Measurements from ENCODE around the gene CNOT6L. TPM values are rescaled to one million over a fixed set of nuclear protein-coding genes. Genes with fewer than 3 reads are reported as not detected.
A peak's percentile ranks its signal among the peaks of the same experiment; 100 is the strongest.

CNOT6L gene
- total and polyA plus RNA-seq, 2 of the 13 experiments (the other 11 are each of a cell fraction or from before 2014, with no cell fraction given) = 7.9 to 13.5 TPM

- DNase-seq (ENCODE audit: low spot score) (peak; percentile 74), FAIRE-seq (peak; percentile 40), ATAC-seq (peak; percentile 92)
- peak overlapping the region in 1 of 3 experiments; percentile 33; a peak in 1 of 6 replicates for H3K4me3 ChIP-seq (replicated peaks in 1 of 3; ENCODE audit: insufficient read depth in 1 of 3, low read depth in 2 of 3, low read length in 3 of 3)
- 0% methylated on average over 3 of the region's 3 CpGs for WGBS (ENCODE audit: low lambda C conversion rate)
- H3K9me3 ChIP-seq (ENCODE audit: low read length) = no peaks in the 10 kb centered on the region
- POLR2A ChIA-PET = interaction anchor here (1.6 kb wide), 1 partner anchor 162 kb away, joined by 4 read pairs; the partner anchor contains the start of gene MRPL1
- intact Hi-C loops (cut with micrococcal nuclease; ENCODE audit: unreplicated experiment) = loop anchor here (1.0 to 10.0 kb wide), 4 partner anchors 62 to 315 kb away; no protein-coding TSS in a partner anchor
- peak overlapping the region; percentile 79 for H3K4me2 ChIP-seq (ENCODE audit: low read depth, low read length)
- H3K27me3 ChIP-seq (ENCODE audit: control insufficient read depth in 1 of 2, insufficient read depth in 2 of 2, low read length in 2 of 2) = no peaks in the 10 kb centered on the region
- H3K36me3 ChIP-seq (replicated peaks in 1 of 2; ENCODE audit: control insufficient read depth in 1 of 2, insufficient read depth in 2 of 2, low read length in 2 of 2) = no peaks in the 10 kb centered on the region
- no peak overlapping the region for H3K27ac ChIP-seq (ENCODE audit: extremely low read length, insufficient read depth, low read length)
- peak overlapping the region; percentile 71 for H2AFZ ChIP-seq (ENCODE audit: low read length)
- CTCF ChIA-PET (ENCODE audit: low intra/inter-chr PET ratio, low total read pairs) = no interaction called here
- no peaks in the 10 kb centered on the region for H4K20me1 ChIP-seq (ENCODE audit: insufficient read depth, low read length)
- in situ Hi-C loops (cut with HindIII; ENCODE audit: extremely low pct_ligation_motif_present, low pct_unique_long_range_greater_than_20kb) = loop anchor here (5.0 kb wide), 1 partner anchor 82 kb away; no protein-coding TSS in a partner anchor
- BruUV-seq (replicated peaks) = no TSS peak
- H3K9ac ChIP-seq (ENCODE audit: insufficient read depth, low read depth, low read length) = peak overlapping the region; percentile 1; the same call in 1 of the 2 replicates
- no peaks in the 10 kb centered on the region for H3K79me2 ChIP-seq (ENCODE audit: insufficient read depth, low read length)
- peaks cover 53% of the 10 kb centered on the region for H3K4me1 ChIP-seq (ENCODE audit: insufficient read depth, low read length)
- TF ChIP-seq NR2F6 (IDR thresholded peaks at IDR 0.05) (peak; percentile 67), NR2F6 (CRISPR knock-in tag; IDR thresholded peaks at IDR 0.05) (peak; percentile 51; the same call in 1 of the 2 replicates), NR2F1 (CRISPR knock-in tag; IDR thresholded peaks at IDR 0.05) (peak; percentile 43 to 74; a peak in 3 of 4 replicates), MAFK (conservative IDR thresholded peaks at IDR 0.05 in 1 of 2, IDR thresholded peaks at IDR 0.05 in 1 of 2; ENCODE audit: low read length in 2 of 2) (peak; percentile 45 to 46), FIP1L1 (IDR thresholded peaks at IDR 0.05; ENCODE audit: borderline replicate concordance, insufficient read depth, low read depth, low read length) (no peak), ZNF781 (CRISPR knock-in tag; IDR thresholded peaks at IDR 0.05; ENCODE audit: borderline replicate concordance, not compliant biosample characterization) (no peak), NBN (conservative IDR thresholded peaks at IDR 0.05) (no peak), ZBTB46 (CRISPR knock-in tag; IDR thresholded peaks at IDR 0.05; ENCODE audit: borderline replicate concordance) (no peak), SP1 (IDR thresholded peaks at IDR 0.05) (no peak), SP1 (CRISPR knock-in tag; IDR thresholded peaks at IDR 0.05) (no peak), HDAC2 (CRISPR knock-in tag; IDR thresholded peaks at IDR 0.05) (no peak), GATAD1 (CRISPR knock-in tag; IDR thresholded peaks at IDR 0.05) (no peak), ZNF660 (CRISPR knock-in tag; IDR thresholded peaks at IDR 0.05; ENCODE audit: borderline replicate concordance, low read depth) (no peak), NR0B2 (CRISPR knock-in tag; IDR thresholded peaks at IDR 0.05) (no peak), ZNF136 (CRISPR knock-in tag; IDR thresholded peaks at IDR 0.05; ENCODE audit: low read depth) (no peak), POGZ (CRISPR knock-in tag; IDR thresholded peaks at IDR 0.05) (no peak), ZNF292 (CRISPR knock-in tag; IDR thresholded peaks at IDR 0.05; ENCODE audit: borderline replicate concordance, low read depth) (peak; percentile 26; the same call in 1 of the 2 replicates), ELF3 (CRISPR knock-in tag; IDR thresholded peaks at IDR 0.05) (no peak), ARNT (IDR thresholded peaks at IDR 0.05) (no peak), MTF2 (CRISPR knock-in tag; IDR thresholded peaks at IDR 0.05; ENCODE audit: borderline replicate concordance) (no peak), UBTF (CRISPR knock-in tag; IDR thresholded peaks at IDR 0.05) (no peak), SOX5 (CRISPR knock-in tag; IDR thresholded peaks at IDR 0.05; ENCODE audit: borderline replicate concordance) (no peak), HIVEP1 (CRISPR knock-in tag; IDR thresholded peaks at IDR 0.05) (no peak)
Observed at GRCh38 chr4:77699731-77700210, 119.4 kb downstream of the CNOT6L start.
